ENCODE measurements around the gene RSF1.

GRCh38 chr11:77677138-77677537 lies 143.4 kb downstream of the RSF1 start:
- no peak for TF ChIP-seq POLR2A (IDR thresholded peaks at IDR 0.05)
- TF ChIP-seq CTCF (IDR thresholded peaks at IDR 0.05) = no peak

Data from Peyer's patch (tissue), 4 donors.